MV-4-11 (cell line): ENCODE data around the gene TMEM139.
A peak's percentile ranks its signal among the peaks of the same experiment; 100 is the strongest.

Source experiments
- DNase-seq: peaks from one replicate; lab custom pipeline; 2025; lab: John Stamatoyannopoulos, UW

The TMEM139 gene

GRCh38 chr7:143284591-143285469, at the start of gene TMEM139:
Gene TMEM139, plus strand, starts transcription at chr7:143284958. Its CDS starts 1,000 bp downstream, at chr7:143285958.
- no peak for DNase-seq

- no peak for DNase-seq
These were observed 49.2 kb upstream of the TMEM139 start for GRCh38 chr7:143235561-143235960.

- no peak for DNase-seq
These were observed 48.3 kb upstream of the TMEM139 start for GRCh38 chr7:143236408-143236990.

DNA sequence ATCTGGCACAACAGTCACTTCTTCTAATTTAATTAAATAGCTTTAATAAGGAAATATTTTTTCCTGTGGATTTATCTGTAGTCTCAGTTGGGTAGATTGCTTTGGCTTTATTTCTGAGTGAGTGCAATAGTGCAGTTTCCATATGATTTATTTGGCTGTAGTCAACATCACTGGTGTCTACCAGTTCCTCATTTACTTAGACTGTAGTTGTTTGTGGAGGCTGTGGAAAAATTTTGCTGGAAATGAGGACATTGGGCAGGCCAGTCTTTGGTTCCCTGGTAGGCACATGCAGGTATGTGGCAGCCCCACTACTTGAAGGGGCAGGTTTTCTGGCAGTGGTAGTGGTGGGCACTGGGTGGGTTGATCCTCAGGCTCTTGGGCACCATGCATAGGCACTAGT, 47.4 kb upstream of the TMEM139 start:
- peak; percentile 77 for DNase-seq

DNA sequence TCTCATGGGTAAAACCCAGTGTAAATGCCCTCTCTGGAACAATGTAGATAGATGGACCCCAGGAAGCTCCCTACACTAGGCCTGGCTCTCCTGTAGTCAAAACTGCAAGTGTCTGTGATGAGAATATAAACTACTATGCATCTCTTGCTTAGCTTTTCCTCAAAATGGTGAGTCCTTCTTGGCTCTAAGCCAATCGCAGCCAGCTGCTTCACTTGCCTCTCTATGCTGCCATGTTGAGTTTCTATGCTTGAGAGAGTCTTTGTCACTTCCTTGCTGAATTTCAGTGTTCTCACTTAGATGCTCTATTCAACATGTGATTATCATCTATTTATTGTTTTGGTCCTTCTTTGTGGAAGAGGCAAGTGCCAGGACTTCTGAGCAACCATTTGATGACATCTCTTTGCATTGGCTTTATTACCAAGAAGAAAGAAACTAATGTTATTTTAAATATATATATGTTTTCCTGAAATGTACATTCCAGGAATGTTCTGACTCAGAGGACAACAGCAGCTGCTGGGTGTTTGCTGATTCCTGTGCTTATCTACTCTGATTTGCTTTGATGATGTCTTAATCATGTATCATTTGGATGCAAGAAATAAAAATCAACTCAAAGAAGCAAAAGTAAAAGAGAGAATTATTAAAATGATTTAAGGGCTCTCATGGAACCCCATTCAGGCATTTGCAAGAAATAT, 46.3 kb upstream of the TMEM139 start:
- DNase-seq: no peak

- peak; percentile 97 for DNase-seq
These were observed 44.9 kb upstream of the TMEM139 start for GRCh38 chr7:143239813-143240212.

- DNase-seq: peak; percentile 79
These were observed 44.2 kb upstream of the TMEM139 start for GRCh38 chr7:143240291-143241168.

- no peak for DNase-seq
These were observed 42.5 kb upstream of the TMEM139 start for GRCh38 chr7:143242306-143242705.

DNA sequence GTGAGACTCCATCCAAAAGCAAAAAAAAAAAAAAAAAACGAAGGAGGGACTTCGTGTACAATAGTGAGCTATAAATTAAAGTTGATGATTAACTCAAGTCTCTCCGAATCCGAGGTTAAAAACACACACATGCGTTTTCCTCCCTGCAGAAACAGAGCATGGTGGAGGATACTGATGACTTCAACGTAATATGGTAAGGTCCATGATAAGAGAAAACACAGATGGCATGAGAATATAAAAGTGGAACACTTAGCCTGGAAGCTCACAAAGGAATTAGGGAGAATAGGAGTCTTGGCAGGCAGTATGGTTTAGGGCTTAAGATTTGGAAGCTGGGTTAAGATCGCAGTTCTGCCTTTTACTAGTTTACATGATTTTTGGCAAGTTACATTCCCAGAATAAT, 41.6 kb upstream of the TMEM139 start:
- no peak for DNase-seq

DNA sequence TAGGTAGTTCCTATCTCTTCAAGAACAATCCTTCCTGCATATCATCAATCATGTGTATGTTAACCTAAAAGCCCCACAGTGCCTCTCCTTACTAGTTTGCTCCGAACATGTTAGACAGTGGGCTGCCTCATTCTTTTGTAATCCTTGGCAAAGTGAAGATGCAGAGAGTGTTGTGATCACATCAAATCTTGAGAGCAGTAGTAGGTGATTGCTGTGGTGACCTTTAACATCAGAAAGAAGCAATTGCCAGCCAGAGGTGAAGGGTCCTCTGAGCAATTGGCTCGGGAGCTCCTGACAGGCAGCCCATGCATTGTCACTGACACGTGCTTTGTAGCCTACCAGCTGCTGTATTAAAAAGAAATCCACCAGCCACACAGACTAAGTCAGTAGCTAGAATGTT, 41.1 kb upstream of the TMEM139 start:
- no peak for DNase-seq

GRCh38 chr7:143244321-143244720, 40.4 kb upstream of the TMEM139 start:
- no peak for DNase-seq

DNA sequence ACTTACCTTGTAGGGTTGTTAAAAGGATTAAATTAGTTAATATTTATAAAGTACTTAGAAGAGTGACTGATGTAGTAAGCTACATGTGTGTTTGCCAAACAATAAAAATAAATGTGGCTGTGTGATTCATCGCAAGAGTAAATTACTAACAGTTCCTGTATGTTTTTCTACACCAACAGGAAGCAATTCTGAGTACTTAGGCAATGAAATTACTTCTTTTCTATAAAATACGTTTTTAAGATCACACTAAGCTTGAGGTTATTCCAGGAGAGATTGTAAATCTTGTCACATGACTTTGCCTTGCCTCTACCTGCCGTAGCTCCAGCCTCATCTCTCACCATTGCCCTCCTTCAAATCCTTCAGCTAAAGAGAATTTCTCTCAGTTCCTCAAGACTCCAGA, 39.6 kb upstream of the TMEM139 start:
- peak; percentile 61 for DNase-seq

GRCh38 chr7:143247372-143247771, 37.4 kb upstream of the TMEM139 start:
- no peak for DNase-seq

- no peak for DNase-seq
These were observed 35.9 kb upstream of the TMEM139 start for GRCh38 chr7:143248761-143249354.

DNA sequence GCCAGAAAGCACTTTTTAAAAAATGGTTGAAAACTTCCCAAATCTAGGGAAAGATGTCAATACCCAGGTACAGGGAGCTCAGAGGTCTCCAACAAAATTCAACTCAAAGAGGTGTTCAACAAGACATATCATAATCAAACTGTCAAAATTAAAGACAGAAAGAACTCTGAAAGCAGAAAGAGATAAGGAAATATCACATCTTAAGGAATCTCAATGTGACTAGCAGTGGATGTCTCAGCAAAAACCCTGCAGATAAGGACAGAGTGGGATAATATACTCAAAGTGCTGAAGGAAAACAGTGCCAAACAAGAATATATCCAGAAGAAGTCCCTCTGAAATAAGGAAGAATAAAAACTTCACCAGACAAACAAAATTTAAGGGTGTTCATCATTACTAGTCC, 34.6 kb upstream of the TMEM139 start:
- DNase-seq: no peak

DNA sequence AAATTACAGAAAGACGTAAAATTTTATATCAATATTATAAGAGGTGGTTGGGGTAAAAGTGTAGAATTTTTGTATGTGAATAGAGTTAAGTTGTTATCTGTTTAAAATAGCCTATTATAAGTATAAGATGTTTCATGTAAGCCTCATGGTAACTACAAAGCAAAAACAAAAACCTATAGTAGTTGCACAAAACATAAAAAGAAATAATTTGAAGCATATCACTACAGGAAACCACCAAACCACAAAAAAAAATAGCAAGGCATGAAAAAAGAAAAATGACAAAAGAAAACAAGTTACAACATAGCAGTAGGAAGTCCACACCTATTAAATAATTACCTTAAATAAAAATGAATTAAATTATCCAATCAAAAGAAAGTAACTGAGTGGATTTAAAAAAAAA, 33.9 kb upstream of the TMEM139 start:
- peak; percentile 21 for DNase-seq

DNA sequence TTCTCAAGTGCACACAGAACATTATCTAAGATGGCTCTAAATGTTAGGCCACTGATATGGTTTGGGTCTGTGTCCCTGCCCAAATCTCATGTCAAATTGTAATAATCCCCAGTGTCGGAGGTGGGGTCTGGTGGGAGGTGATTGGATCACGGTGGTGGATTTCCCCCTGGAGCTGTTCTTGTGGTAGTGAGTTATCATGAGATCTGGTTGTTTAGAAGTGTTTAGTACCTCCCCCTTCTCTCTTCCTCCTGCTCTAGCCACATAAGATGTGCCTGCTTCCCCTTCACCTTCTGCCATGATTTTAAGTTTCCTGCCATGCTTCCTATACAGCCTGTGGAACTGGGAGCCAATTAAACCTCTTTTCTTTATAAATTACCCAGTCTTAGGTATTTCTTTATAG, 32.8 kb upstream of the TMEM139 start:
- peak; percentile 17 for DNase-seq

GRCh38 chr7:143255564-143255963, 29.2 kb upstream of the TMEM139 start:
- DNase-seq: no peak

DNA sequence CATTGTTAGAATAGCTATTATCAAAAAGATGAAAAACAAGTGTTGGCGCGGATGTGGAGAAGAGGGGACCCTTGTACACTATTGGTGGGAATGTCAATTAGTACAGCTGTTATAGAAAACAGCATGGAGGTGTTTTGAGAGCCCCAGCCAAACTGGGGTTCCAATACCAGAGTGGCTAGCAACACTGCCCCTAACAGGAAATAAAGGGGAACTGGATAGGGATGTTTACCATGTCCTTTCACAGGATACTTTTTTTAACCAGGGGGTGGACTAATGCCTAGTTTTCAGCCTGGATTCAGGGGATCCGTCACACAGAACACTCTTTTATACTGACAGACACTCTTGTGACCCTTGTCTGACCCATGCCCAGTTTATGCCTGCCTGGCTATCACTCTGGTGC, 28.4 kb upstream of the TMEM139 start:
- DNase-seq: no peak

DNA sequence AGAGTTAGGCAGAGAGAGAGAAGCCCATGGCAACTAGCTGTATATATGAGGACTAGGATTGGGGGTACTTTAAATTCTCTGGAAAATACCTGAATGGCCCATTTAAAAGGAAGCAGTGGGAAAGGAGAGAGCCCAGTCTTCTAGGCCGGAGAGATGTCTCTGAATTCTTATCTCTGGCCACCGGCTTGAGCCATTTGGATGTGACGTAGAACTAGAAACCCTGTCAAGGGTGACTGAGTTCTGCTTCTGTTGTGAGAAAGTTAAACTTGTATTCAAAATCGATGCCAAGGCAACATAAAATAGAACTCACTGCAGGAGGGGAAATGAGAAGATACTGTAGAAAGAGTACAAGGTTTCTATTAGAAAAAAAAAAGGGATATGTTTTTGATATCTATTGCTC, 27.8 kb upstream of the TMEM139 start:
- DNase-seq: no peak

- DNase-seq: no peak
These were observed 27.3 kb upstream of the TMEM139 start for GRCh38 chr7:143257501-143257900.

DNA sequence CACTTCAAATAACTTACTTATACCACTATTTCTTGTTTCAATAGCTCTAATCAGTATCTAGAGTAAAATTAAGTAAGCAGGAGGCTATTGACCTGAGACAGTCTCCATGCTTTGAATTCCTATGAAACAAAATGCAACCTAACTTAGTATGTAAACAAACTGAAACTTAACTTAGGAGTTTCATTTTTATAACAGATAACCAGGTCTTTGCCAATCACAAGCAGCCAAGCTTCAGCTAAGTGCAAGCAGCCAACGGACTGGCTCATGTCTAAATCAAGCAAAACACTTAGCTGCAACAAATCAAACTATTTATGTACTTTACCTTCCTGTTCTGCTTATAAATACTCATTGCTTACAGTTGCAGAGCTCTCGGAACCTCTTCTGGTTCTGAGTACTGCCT, 25.9 kb upstream of the TMEM139 start:
- DNase-seq: no peak
